Left lung (tissue), 10 donors: ENCODE data around the gene PSMA7. TPM values are rescaled to one million over a fixed set of nuclear protein-coding genes. Genes with fewer than 3 reads are reported as not detected.

Experiments
- ATAC-seq: fragments of 200-7000 bp; cut with Tn5 transposase; one replicate; pipeline ENCODE4 v1.9.1; 2020; ENCODE audit warnings: moderate library complexity
- DNase-seq, 4 donors: peaks; one replicate each; pipeline ENCODE4 v3.0.0-alpha.2; 2013 to 2020
- H3K27ac ChIP-seq, 2 donors: fragments of 200-600 bp; sonication (generic) in 1 of 2; one replicate each; pipeline versions ENCODE4 v1.5.0 to v1.8.0; 2020 to 2021
- H3K27me3 ChIP-seq, 2 donors: fragments of 200-600 bp; sonication (generic) in 1 of 2; one replicate each; pipeline versions ENCODE4 v1.5.0 to v1.8.0; 2020 to 2021
- H3K36me3 ChIP-seq, 2 donors: fragments of 200-600 bp; sonication (generic) in 1 of 2; one replicate each; pipeline versions ENCODE4 v1.5.0 to v1.8.0; 2020 to 2021
- H3K4me1 ChIP-seq, 2 donors: fragments of 200-600 bp; one replicate each; pipeline ENCODE4 v1.8.0; 2021
- H3K4me3 ChIP-seq, 2 donors: fragments of 200-600 bp; sonication (generic) in 1 of 2; one replicate each; pipeline versions ENCODE4 v1.5.0 to v1.8.0; 2020 to 2021; ENCODE audit warnings: mild to moderate bottlenecking in 1 of 2
- H3K9me3 ChIP-seq, 2 donors: fragments of 200-600 bp; sonication (generic) in 1 of 2; one replicate each; pipeline versions ENCODE4 v1.5.0 to v1.8.0; 2020 to 2021
- CTCF ChIP-seq, 2 donors: fragments of 200-600 bp; sonication (generic) in 1 of 2; IDR thresholded peaks; one replicate each; pipeline versions ENCODE4 v1.5.0 to v1.8.0; 2021; ENCODE audit warnings: antibody characterized with exemption in 2 of 2
- intact Hi-C, 2 donors: fragments of 100-400 bp; cut with DNase I; formaldehyde crosslinking; loops; one replicate each; pipeline versions ENCODE4 v1.11.2 to v1.14.2; 2022
- polyA plus RNA-seq, 6 donors: library from polyadenylated mRNA; unstranded; fragments of 120-200 nt; gene quantifications; one replicate each; pipeline ENCODE4 v1.2.1, GENCODE V29; 2013; ENCODE audit not compliant: insufficient read length in 6 of 6
- total RNA-seq, 2 donors: library from RNA; stranded (reverse); fragmentation: NEBNext Ultra II Directional; extraction: Animal tissue kit (Norgen Biotek cat#: 25700); gene quantifications; one replicate each; pipeline ENCODE4 v1.2.1, GENCODE V29; 2021
- donor health status: DM: no; HTN: yes; CAD: no.
- donor health status: DM: no; HTN: no; CAD: no.

PSMA7 gene
- total and polyA plus RNA-seq, 8 donors = 150 to 296 (median 173) TPM

- Histone ChIP-seq H3K27ac (no peak overlapping the region), H3K4me3 (no peak overlapping the region), H3K9me3 (peaks cover 0 to 43% of the 10 kb centered on the region in 2 donors), H3K4me1 (no peaks in the 10 kb centered on the region), H3K27me3 (peaks cover 0 to 59% of the 10 kb centered on the region in 2 donors), H3K36me3 (no peaks in the 10 kb centered on the region)
- intact Hi-C loops = no loop called here
- DNase-seq = no peak
- no peak for ATAC-seq
- no peak for TF ChIP-seq CTCF (IDR thresholded peaks at IDR 0.05)
Measured at GRCh38 chr20:62114894-62115293, 28.3 kb downstream of the PSMA7 start.

- Histone ChIP-seq H3K27ac (no peak overlapping the region), H3K9me3 (peaks cover 0 to 69% of the 10 kb centered on the region in 2 donors), H3K4me1 (no peaks in the 10 kb centered on the region), H3K36me3 (no peaks in the 10 kb centered on the region), H3K27me3 (peaks cover 0 to 41% of the 10 kb centered on the region in 2 donors), H3K4me3 (no peak overlapping the region)
- DNase-seq (no peak), ATAC-seq (no peak)
- intact Hi-C loops = no loop called here
- TF ChIP-seq CTCF (IDR thresholded peaks at IDR 0.05) = no peak
Measured at GRCh38 chr20:62112368-62112767, 30.8 kb downstream of the PSMA7 start.

- TF ChIP-seq CTCF (IDR thresholded peaks at IDR 0.05) = no peak
- H3K36me3 ChIP-seq = no peaks in the 10 kb centered on the region
- intact Hi-C loops = no loop called here
- H3K27ac ChIP-seq = no peak overlapping the region
- ATAC-seq (no peak), DNase-seq (no peak)
- no peak overlapping the region for H3K4me3 ChIP-seq
- no peaks in the 10 kb centered on the region for H3K4me1 ChIP-seq
- peaks cover 0 to 28% of the 10 kb centered on the region in 2 donors for H3K27me3 ChIP-seq
- H3K9me3 ChIP-seq = peaks cover 0 to 81% of the 10 kb centered on the region in 2 donors
Measured at GRCh38 chr20:62111148-62111547, 32.0 kb downstream of the PSMA7 start.

GRCh38 chr20:62105592-62105991 is 37.6 kb downstream of the PSMA7 start:
- peaks cover 0 to 29% of the 10 kb centered on the region in 2 donors for H3K27me3 ChIP-seq
- H3K4me3 ChIP-seq = no peak overlapping the region
- H3K36me3 ChIP-seq = no peaks in the 10 kb centered on the region
- H3K9me3 ChIP-seq = peaks cover 0 to 73% of the 10 kb centered on the region in 2 donors
- intact Hi-C loops = no loop called here
- ATAC-seq = no peak
- no peak for DNase-seq
- no peak overlapping the region for H3K27ac ChIP-seq
- TF ChIP-seq CTCF (IDR thresholded peaks at IDR 0.05) = no peak
- no peaks in the 10 kb centered on the region for H3K4me1 ChIP-seq

- H3K9me3 ChIP-seq = peaks cover 0 to 73% of the 10 kb centered on the region in 2 donors
- no peak overlapping the region for H3K27ac ChIP-seq
Measured at GRCh38 chr20:62104791-62105345, 38.3 kb downstream of the PSMA7 start.

More at GRCh38 chr20:62104791-62105345, 38.3 kb downstream of the PSMA7 start:
- DNase-seq = no peak
- no peak for TF ChIP-seq CTCF (IDR thresholded peaks at IDR 0.05)
- ATAC-seq = no peak
- Histone ChIP-seq H3K27me3 (peaks cover 0 to 29% of the 10 kb centered on the region in 2 donors), H3K4me3 (no peak overlapping the region), H3K4me1 (no peaks in the 10 kb centered on the region), H3K36me3 (no peaks in the 10 kb centered on the region)
- intact Hi-C loops = no loop called here
